ENCODE results near the gene TMEM91.

The TMEM91 gene

GRCh38 chr19:41425174-41426115 lies 49.1 kb downstream of the TMEM91 start:
- H3K4me3 ChIP-seq (ENCODE audit: low read length), result no peak overlapping the region
- DNase-seq (ENCODE audit: low read depth, low spot score), result no peak

- no peak for DNase-seq (ENCODE audit: low read depth, low spot score)
- H3K4me3 ChIP-seq (ENCODE audit: low read length), result no peak overlapping the region
Measured at GRCh38 chr19:41426116-41426841, 49.9 kb downstream of the TMEM91 start.

- no peak within 1 kb of the TSS for H3K4me3 ChIP-seq (ENCODE audit: low read length)
- DNase-seq (ENCODE audit: low read depth, low spot score), result no peak
Measured at GRCh38 chr19:41426952-41427646, 50.8 kb downstream of the TMEM91 start, which contains the start of gene B3GNT8. TSS of gene B3GNT8 (minus strand) at chr19:41427374. CDS start at chr19:41426778, 596 bp downstream.

- H3K4me3 ChIP-seq (ENCODE audit: low read length), result no peak overlapping the region
- no peak for DNase-seq (ENCODE audit: low read depth, low spot score)
Measured at GRCh38 chr19:41427647-41428480, 51.5 kb downstream of the TMEM91 start.

- no peak for DNase-seq (ENCODE audit: low read depth, low spot score)
- no peak overlapping the region for H3K4me3 ChIP-seq (ENCODE audit: low read length)
Measured at GRCh38 chr19:41428481-41428859, 52.1 kb downstream of the TMEM91 start.

GRCh38 chr19:41430922-41431321 lies 54.6 kb downstream of the TMEM91 start:
- DNase-seq (ENCODE audit: low read depth, low spot score), result no peak
- H3K4me3 ChIP-seq (ENCODE audit: low read length), result no peak overlapping the region

GRCh38 chr19:41431426-41432386 lies 55.4 kb downstream of the TMEM91 start:
- DNase-seq (ENCODE audit: low read depth, low spot score), result no peak

GRCh38 chr19:41433171-41433570 lies 56.8 kb downstream of the TMEM91 start:
- no peak overlapping the region for H3K4me3 ChIP-seq (ENCODE audit: low read length)

More at GRCh38 chr19:41431426-41432386, 55.4 kb downstream of the TMEM91 start:
- H3K4me3 ChIP-seq (ENCODE audit: low read length), result no peak overlapping the region

More at GRCh38 chr19:41433171-41433570, 56.8 kb downstream of the TMEM91 start:
- no peak for DNase-seq (ENCODE audit: low read depth, low spot score)
